GM19043 (cell line): ENCODE data around the gene ATP5F1C.

ENCODE experiments used
- ATAC-seq: cut with Tn5 transposase; IDR thresholded peaks from one replicate; pipeline ENCODE4 v1.9.1; 2021; ENCODE audit warnings: low read depth; ENCODE audit not compliant: unreplicated experiment

Gene ATP5F1C

GRCh38 chr10:7836571-7836970 is 48.6 kb downstream of the ATP5F1C start:
- ATAC-seq = no peak

GRCh38 chr10:7846591-7846990 is 58.6 kb downstream of the ATP5F1C start:
- no peak for ATAC-seq

GRCh38 chr10:7853226-7853842 is 65.4 kb downstream of the ATP5F1C start:
- ATAC-seq = no peak

- ATAC-seq = no peak
Observed at GRCh38 chr10:7853890-7854289, 65.9 kb downstream of the ATP5F1C start.

- ATAC-seq = no peak
Observed at GRCh38 chr10:7855205-7855604, 67.2 kb downstream of the ATP5F1C start.

- no peak for ATAC-seq
Observed at GRCh38 chr10:7856678-7857077, 68.7 kb downstream of the ATP5F1C start.

GRCh38 chr10:7857262-7857661 is 69.3 kb downstream of the ATP5F1C start:
- ATAC-seq = no peak
